Trophoblast cell (in vitro differentiated cells and primary cell): ENCODE results near the gene CABP7.

ENCODE experiments used
- DNase-seq, 2 donors: peaks; one replicate each; pipeline ENCODE4 v3.0.0-alpha.2; 2016
- H2AFZ ChIP-seq: 2 replicates; pipeline ENCODE4 v1.6.1; 2013; ENCODE audit warnings: low read length, moderate library complexity, mild to moderate bottlenecking; ENCODE audit not compliant: insufficient read depth, poor library complexity
- H2AK5ac ChIP-seq: 2 replicates; pipeline ENCODE4 v1.6.1; 2013; ENCODE audit warnings: mild to moderate bottlenecking, low read length
- H2BK120ac ChIP-seq: 2 replicates; pipeline ENCODE4 v1.6.1; 2013; ENCODE audit warnings: low read length, mild to moderate bottlenecking, moderate library complexity; ENCODE audit not compliant: insufficient read depth, poor library complexity
- H2BK12ac ChIP-seq: 2 replicates; pipeline ENCODE4 v1.6.1; 2013; ENCODE audit warnings: mild to moderate bottlenecking, low read length, moderate library complexity
- H2BK5ac ChIP-seq: 2 replicates; pipeline ENCODE4 v1.6.1; 2013; ENCODE audit warnings: low read length, low read depth, moderate library complexity, mild to moderate bottlenecking; ENCODE audit not compliant: poor library complexity
- H3K14ac ChIP-seq: 2 replicates; pipeline ENCODE4 v1.6.1; 2013; ENCODE audit warnings: mild to moderate bottlenecking, low read length
- H3K18ac ChIP-seq: 2 replicates; pipeline ENCODE4 v1.6.1; 2013; ENCODE audit warnings: mild to moderate bottlenecking, low read length
- H3K23ac ChIP-seq: 2 replicates; pipeline ENCODE4 v1.6.1; 2013; ENCODE audit warnings: low read length
- H3K27ac ChIP-seq: 2 replicates; pipeline ENCODE4 v1.5.1; 2013; ENCODE audit warnings: low read depth, mild to moderate bottlenecking, inconsistent platforms, low read length, moderate library complexity
- H3K27me3 ChIP-seq: 2 replicates; pipeline ENCODE4 v1.6.1; 2013; ENCODE audit warnings: inconsistent platforms, mild to moderate bottlenecking, low read length, moderate library complexity; ENCODE audit not compliant: insufficient read depth
- H3K36me3 ChIP-seq, 2 experiments: 1 replicate in 1 of 2; 2 replicates in 1 of 2; pipeline ENCODE4 v1.6.1; 2013; ENCODE audit warnings: low read length in 2 of 2, mild to moderate bottlenecking in 2 of 2, moderate library complexity in 1 of 2; ENCODE audit not compliant: insufficient read depth in 2 of 2, control insufficient read depth in 1 of 2
- H3K4ac ChIP-seq: 2 replicates; pipeline ENCODE4 v1.6.1; 2013; ENCODE audit warnings: low read depth, mild to moderate bottlenecking, low read length, moderate library complexity
- H3K4me1 ChIP-seq, 2 experiments: 1 replicate in 1 of 2; 2 replicates in 1 of 2; pipeline ENCODE4 v1.6.1; 2013; ENCODE audit warnings: low read length in 2 of 2, mild to moderate bottlenecking in 2 of 2, moderate library complexity in 1 of 2; ENCODE audit not compliant: insufficient read depth in 2 of 2, control insufficient read depth in 1 of 2
- H3K4me2 ChIP-seq: 2 replicates; pipeline ENCODE4 v1.6.1; 2013; ENCODE audit warnings: inconsistent platforms, mild to moderate bottlenecking, low read length, moderate library complexity
- H3K4me3 ChIP-seq: 2 replicates; pipeline ENCODE4 v1.5.1; 2013; ENCODE audit warnings: mild to moderate bottlenecking, low read depth, low read length, inconsistent platforms
- H3K79me1 ChIP-seq: one replicate; pipeline ENCODE4 v1.6.1; 2013; ENCODE audit warnings: low read length
- H3K79me2 ChIP-seq: 2 replicates; pipeline ENCODE4 v1.6.1; 2013; ENCODE audit warnings: low read length, mild to moderate bottlenecking; ENCODE audit not compliant: control insufficient read depth, insufficient read depth, poor library complexity
- H3K9ac ChIP-seq: 2 replicates; pipeline ENCODE4 v1.6.1; 2013; ENCODE audit warnings: mild to moderate bottlenecking, low read length
- H3K9me3 ChIP-seq: 2 replicates; pipeline ENCODE4 v1.6.1; 2013; ENCODE audit warnings: low read depth, mild to moderate bottlenecking, control low read depth, inconsistent platforms, low read length; ENCODE audit not compliant: insufficient read depth
- H4K12ac ChIP-seq: 2 replicates; pipeline ENCODE4 v1.6.1; 2013; ENCODE audit warnings: low read depth, mild to moderate bottlenecking, low read length, moderate library complexity
- H4K8ac ChIP-seq: 2 replicates; pipeline ENCODE4 v1.6.1; 2013; ENCODE audit warnings: low read depth, mild to moderate bottlenecking, low read length, moderate library complexity
- H4K91ac ChIP-seq: one replicate; pipeline ENCODE4 v1.6.1; 2013; ENCODE audit warnings: low read depth, mild to moderate bottlenecking, low read length, moderate library complexity
- WGBS: extraction: QIAGEN DNeasy Blood & Tissue Kit; methylation state at CpG from one replicate; pipeline ENCODE4 v1.1.7; 2013; ENCODE audit warnings: missing lambda C conversion rate; ENCODE audit not compliant: insufficient read length, insufficient coverage; ENCODE audit errors: extremely low coverage; 5-methylcytosine and 5-hydroxymethylcytosine counted together

CABP7 gene

GRCh38 chr22:29689880-29690213 lies 30.0 kb upstream of the CABP7 start:
- Histone ChIP-seq H2BK120ac (no peak overlapping the region), H4K12ac (no peak overlapping the region), H3K18ac (no peak overlapping the region), H3K4ac (no peak overlapping the region), H3K79me1 (no peaks in the 10 kb centered on the region), H2AK5ac (no peak overlapping the region), H3K27ac (no peak overlapping the region), H3K14ac (no peak overlapping the region), H3K79me2 (no peaks in the 10 kb centered on the region), H3K27me3 (no peaks in the 10 kb centered on the region), H3K36me3 (peaks cover 1 to 11% of the 10 kb centered on the region in 2 experiments), H4K8ac (no peak overlapping the region), H2BK12ac (no peak overlapping the region), H2BK5ac (no peak overlapping the region), H2AFZ (no peak overlapping the region), H3K9me3 (no peaks in the 10 kb centered on the region), H3K4me1 (peaks cover 24 to 30% of the 10 kb centered on the region in 2 experiments), H3K9ac (no peak overlapping the region), H3K4me3 (no peak overlapping the region), H3K23ac (no peak overlapping the region), H3K4me2 (no peak overlapping the region), H4K91ac (no peak overlapping the region)
- DNase-seq, result peak; percentile 69 to 77
- no CpG with 5 or more reads among the region's 8 CpGs for WGBS

DNA sequence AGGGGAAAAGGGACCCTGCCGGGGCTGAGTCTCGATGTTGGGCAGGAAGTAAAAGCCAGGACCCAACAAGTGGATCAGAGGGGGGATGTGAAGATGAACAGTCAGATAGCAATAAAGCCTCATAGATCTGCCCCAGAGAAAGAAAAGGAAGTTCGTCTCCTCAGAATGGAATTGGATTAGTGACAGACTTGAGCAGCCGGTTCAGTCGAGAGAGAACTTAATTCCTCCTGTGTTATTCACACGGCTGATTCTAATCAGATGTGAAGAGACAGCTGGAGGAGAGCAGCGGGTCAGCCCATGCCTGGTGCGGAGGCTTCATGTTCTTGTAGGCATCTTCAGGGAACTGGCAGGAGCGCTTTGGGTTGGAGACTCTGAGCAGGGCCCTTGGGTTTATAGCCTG lies 29.3 kb upstream of the CABP7 start:
- no peak overlapping the region for H3K14ac ChIP-seq
- peaks cover 24 to 30% of the 10 kb centered on the region in 2 experiments for H3K4me1 ChIP-seq
- H2BK120ac ChIP-seq, result no peak overlapping the region
- H3K36me3 ChIP-seq, result peaks cover 1 to 14% of the 10 kb centered on the region in 2 experiments
- no peak overlapping the region for H3K9ac ChIP-seq
- no peak overlapping the region for H3K23ac ChIP-seq
- no peaks in the 10 kb centered on the region for H3K79me2 ChIP-seq
- no peak overlapping the region for H3K4ac ChIP-seq
- H3K79me1 ChIP-seq, result no peaks in the 10 kb centered on the region
- no peak overlapping the region for H2BK12ac ChIP-seq
- no peak overlapping the region for H4K91ac ChIP-seq
- H3K4me2 ChIP-seq, result no peak overlapping the region
- no CpG with 5 or more reads among the region's 9 CpGs for WGBS
- peak; percentile 80 to 89 for DNase-seq
- no peak overlapping the region for H3K27ac ChIP-seq
- H3K9me3 ChIP-seq, result no peaks in the 10 kb centered on the region
- H3K4me3 ChIP-seq, result no peak overlapping the region
- no peak overlapping the region for H2AFZ ChIP-seq
- H3K27me3 ChIP-seq, result no peaks in the 10 kb centered on the region
- H2AK5ac ChIP-seq, result no peak overlapping the region
- no peak overlapping the region for H2BK5ac ChIP-seq
- H4K8ac ChIP-seq, result no peak overlapping the region
- H3K18ac ChIP-seq, result no peak overlapping the region
- no peak overlapping the region for H4K12ac ChIP-seq

DNA sequence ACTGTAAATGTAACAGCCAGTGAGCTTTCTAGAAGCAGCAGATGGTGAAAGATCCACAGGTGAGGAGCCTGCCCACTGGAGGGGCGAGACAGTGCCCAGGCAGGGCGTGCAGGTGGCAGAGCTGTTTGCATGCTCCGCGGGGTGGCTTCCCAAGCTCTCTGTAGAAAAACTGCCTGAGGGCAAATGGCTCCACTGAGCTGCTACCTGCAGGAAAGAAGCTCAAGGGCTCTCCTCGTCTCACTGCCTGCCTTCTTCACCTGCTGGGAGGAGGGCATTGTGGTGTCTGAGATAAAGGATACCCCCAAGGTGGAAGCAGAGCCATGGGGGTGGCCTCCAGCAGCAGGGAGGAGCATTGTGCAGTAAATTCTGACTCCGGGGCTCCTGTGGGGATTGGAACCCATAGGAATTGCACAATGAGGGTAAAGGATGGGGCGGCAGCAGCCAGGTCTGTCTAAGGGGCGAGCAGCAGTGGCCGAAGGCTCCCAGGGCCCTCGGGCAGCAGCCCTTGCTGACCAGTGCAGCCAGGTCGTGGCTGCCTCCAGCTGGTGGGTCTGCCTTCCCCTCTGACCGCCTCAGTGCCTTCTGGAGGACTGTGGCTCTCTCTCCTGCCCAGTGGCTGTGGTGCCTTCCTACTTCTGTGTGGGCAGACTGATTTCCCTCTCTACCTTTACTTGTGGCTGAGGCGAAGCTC lies 28.0 kb upstream of the CABP7 start:
- no peak overlapping the region for H2AK5ac ChIP-seq
- no peak overlapping the region for H3K4me2 ChIP-seq
- no peak overlapping the region for H3K18ac ChIP-seq
- H4K8ac ChIP-seq, result no peak overlapping the region
- H3K79me2 ChIP-seq, result no peaks in the 10 kb centered on the region
- H3K27ac ChIP-seq, result no peak overlapping the region
- no peak overlapping the region for H2BK5ac ChIP-seq
- no peak overlapping the region for H3K9ac ChIP-seq
- WGBS, result no CpG with 5 or more reads among the region's 13 CpGs
- DNase-seq, result peak; percentile 16 to 77
- no peak overlapping the region for H2AFZ ChIP-seq
- no peak overlapping the region for H3K14ac ChIP-seq
- no peak overlapping the region for H2BK120ac ChIP-seq
- H3K4ac ChIP-seq, result no peak overlapping the region
- no peak overlapping the region for H3K23ac ChIP-seq
- no peaks in the 10 kb centered on the region for H3K9me3 ChIP-seq
- no peak overlapping the region for H4K91ac ChIP-seq
- peaks cover 24 to 30% of the 10 kb centered on the region in 2 experiments for H3K4me1 ChIP-seq
- H4K12ac ChIP-seq, result no peak overlapping the region
- H2BK12ac ChIP-seq, result no peak overlapping the region
- peaks cover 1 to 16% of the 10 kb centered on the region in 2 experiments for H3K36me3 ChIP-seq
- no peaks in the 10 kb centered on the region for H3K79me1 ChIP-seq
- no peaks in the 10 kb centered on the region for H3K27me3 ChIP-seq
- H3K4me3 ChIP-seq, result no peak overlapping the region

GRCh38 chr22:29692327-29692640 lies 27.5 kb upstream of the CABP7 start:
- no peak overlapping the region for H3K4me3 ChIP-seq
- H3K36me3 ChIP-seq, result peaks cover 1 to 16% of the 10 kb centered on the region in 2 experiments
- WGBS, result no CpG with 5 or more reads among the region's 4 CpGs

More at GRCh38 chr22:29692327-29692640, 27.5 kb upstream of the CABP7 start:
- Histone ChIP-seq H3K18ac (no peak overlapping the region), H3K23ac (no peak overlapping the region), H4K91ac (no peak overlapping the region), H3K9ac (no peak overlapping the region), H2BK120ac (no peak overlapping the region), H3K4ac (no peak overlapping the region), H3K9me3 (no peaks in the 10 kb centered on the region), H2BK5ac (no peak overlapping the region), H2AFZ (no peak overlapping the region), H4K12ac (no peak overlapping the region), H3K27ac (no peak overlapping the region), H3K4me1 (peaks cover 24 to 30% of the 10 kb centered on the region in 2 experiments), H2BK12ac (no peak overlapping the region), H3K27me3 (no peaks in the 10 kb centered on the region), H4K8ac (no peak overlapping the region), H3K79me1 (no peaks in the 10 kb centered on the region), H3K79me2 (no peaks in the 10 kb centered on the region), H3K4me2 (no peak overlapping the region), H3K14ac (no peak overlapping the region), H2AK5ac (no peak overlapping the region)
- no peak for DNase-seq
